OCI-LY7 (cell line): ENCODE results near the gene NDUFC1. TPM values are rescaled to one million over a fixed set of nuclear protein-coding genes. Genes with fewer than 3 reads are reported as not detected.

ENCODE experiments used
- BruUV-seq: library from RNA; stranded (reverse); fragments of 400-500 nt; replicated peaks from 2 replicates; lab custom pipeline; 2021; lab: Mats Ljungman, UMichigan
- CTCF ChIA-PET: fragments of 300-600 bp; sonication (Branson Sonifier 250); formaldehyde crosslinking; loops from one replicate; lab custom pipeline; 2022; ENCODE audit warnings: antibody characterized with exemption; ENCODE audit not compliant: unreplicated experiment; lab: Charles Lee
- POLR2A ChIA-PET: fragments of 300-600 bp; sonication (Branson Sonifier 250); formaldehyde crosslinking; loops from one replicate; lab custom pipeline; 2022; ENCODE audit warnings: antibody characterized with exemption; lab: Charles Lee
- DNase-seq: peaks from one replicate; pipeline ENCODE4 v3.0.0-alpha.2; 2015; ENCODE audit warnings: low spot score
- H2AFZ ChIP-seq: fragments of 200-600 bp; sonication (generic), shearing (Covaris generic); 2 replicates; pipeline ENCODE4 v1.6.1; 2014; ENCODE audit warnings: mild to moderate bottlenecking, antibody characterized with exemption, low read length, moderate library complexity
- H3K27ac ChIP-seq: fragments of 200-600 bp; sonication (generic); 2 replicates; pipeline ENCODE4 v1.5.1; 2014; ENCODE audit warnings: mixed run types, low read depth, mild to moderate bottlenecking, moderate library complexity, low read length, inconsistent platforms; ENCODE audit not compliant: poor library complexity, severe bottlenecking
- H3K36me3 ChIP-seq: fragments of 200-600 bp; sonication (generic); 2 replicates; pipeline ENCODE4 v1.6.1; 2014; ENCODE audit warnings: mild to moderate bottlenecking, antibody characterized with exemption, low read length, moderate library complexity, mixed read lengths; ENCODE audit not compliant: insufficient read depth
- H3K4me1 ChIP-seq: fragments of 200-600 bp; sonication (generic); 2 replicates; pipeline ENCODE4 v1.5.1; 2014; ENCODE audit warnings: mild to moderate bottlenecking, low read length; ENCODE audit not compliant: insufficient read depth, poor library complexity, severe bottlenecking
- H3K4me2 ChIP-seq: fragments of 200-600 bp; sonication (generic); 2 replicates; pipeline ENCODE4 v1.6.1; 2014; ENCODE audit warnings: mild to moderate bottlenecking, low read length
- H3K4me3 ChIP-seq: fragments of 200-600 bp; sonication (generic); 2 replicates; pipeline ENCODE4 v1.5.1; 2014; ENCODE audit warnings: mild to moderate bottlenecking, low read depth, low read length; ENCODE audit not compliant: poor library complexity, severe bottlenecking
- H3K79me2 ChIP-seq: fragments of 200-600 bp; sonication (generic); 2 replicates; pipeline ENCODE4 v1.6.1; 2016; ENCODE audit warnings: low read depth, mild to moderate bottlenecking, low read length, moderate library complexity, mixed read lengths; ENCODE audit not compliant: insufficient read depth
- H3K9me2 ChIP-seq: fragments of 200-600 bp; sonication (generic); 2 replicates; pipeline ENCODE4 v1.6.1; 2016; ENCODE audit warnings: mild to moderate bottlenecking, low read length, mixed read lengths; ENCODE audit not compliant: insufficient read depth
- H3K9me3 ChIP-seq: fragments of 200-600 bp; sonication (generic); 2 replicates; pipeline ENCODE4 v1.6.1; 2014; ENCODE audit warnings: mild to moderate bottlenecking, mixed run types, low read length, mixed read lengths
- H4K20me1 ChIP-seq: fragments of 200-600 bp; sonication (generic); 2 replicates; pipeline ENCODE4 v1.6.1; 2014; ENCODE audit warnings: mild to moderate bottlenecking, antibody characterized with exemption, low read length, moderate library complexity, mixed read lengths; ENCODE audit not compliant: insufficient read depth
- CTCF ChIP-seq: fragments of 200-600 bp; sonication (generic); conservative IDR thresholded peaks from 2 replicates; pipeline ENCODE4 v1.5.1; 2014; ENCODE audit warnings: mild to moderate bottlenecking, antibody characterized with exemption, low read length, moderate library complexity, mixed read lengths
- EZH2phosphoT487 ChIP-seq: fragments of 200-600 bp; sonication (generic); IDR thresholded peaks from 2 replicates; pipeline ENCODE4 v1.6.1; 2018; ENCODE audit warnings: low read depth, borderline replicate concordance, mild to moderate bottlenecking, mixed run types, antibody characterized with exemption, low read length, moderate library complexity, mixed read lengths
- intact Hi-C: fragments of 100-400 bp; cut with micrococcal nuclease; formaldehyde crosslinking; loops from one replicate; pipeline ENCODE4 v1.10.0; 2022; ENCODE audit not compliant: unreplicated experiment
- total RNA-seq, 2 experiments: library from RNA; depleted of rRNA in 1 of 2; stranded (reverse); fragments of >200 nt in 1 of 2; shearing (Covaris generic) in 1 of 2; gene quantifications; 2 replicates each; pipeline ENCODE4 v1.2.3, GENCODE V29; 2014 to 2022

The NDUFC1 gene
- total RNA-seq, 2 experiments from 2014 or later: 69.2 to 82.6 TPM

GRCh38 chr4:139295206-139295941 is 6.9 kb downstream of the NDUFC1 start:
- ChIA-PET POLR2A (interaction anchor here (0.6 to 3.1 kb wide), 15 partner anchors 9 to 200 kb away, joined by 3 to 15 read pairs (median 6); partner anchors contain the start of gene MGARP), CTCF (interaction anchor here (0.6 to 1.5 kb wide), 10 partner anchors 28 to 1319 kb away, joined by 3 to 11 read pairs (median 4); no protein-coding TSS in a partner anchor)
- Histone ChIP-seq H3K9me2 (no peaks in the 10 kb centered on the region), H3K4me1 (peaks cover 32% of the 10 kb centered on the region), H3K4me3 (peak overlapping the region; percentile 86), H3K36me3 (peaks cover 38% of the 10 kb centered on the region), H3K27ac (peak overlapping the region; percentile 65), H3K4me2 (peak overlapping the region; percentile 76), H3K79me2 (peaks cover 51% of the 10 kb centered on the region), H2AFZ (peak overlapping the region; percentile 89), H3K9me3 (no peaks in the 10 kb centered on the region), H4K20me1 (no peaks in the 10 kb centered on the region)
- peak; percentile 97 for DNase-seq
- intact Hi-C loops: loop anchor here (1.0 to 5.0 kb wide), 6 partner anchors 63 to 265 kb away; partner anchors contain the start of genes ELF2 and SETD7
- BruUV-seq: no TSS peak
- TF ChIP-seq EZH2phosphoT487: no peak
- peak; percentile 95 for TF ChIP-seq CTCF

GRCh38 chr4:139286186-139286698 is 16.0 kb downstream of the NDUFC1 start:
- DNase-seq: no peak
- Histone ChIP-seq H3K4me3 (no peak overlapping the region), H3K9me2 (no peaks in the 10 kb centered on the region), H3K79me2 (no peaks in the 10 kb centered on the region), H2AFZ (no peak overlapping the region), H3K27ac (no peak overlapping the region), H4K20me1 (no peaks in the 10 kb centered on the region), H3K36me3 (peaks cover 34% of the 10 kb centered on the region), H3K4me1 (peaks cover 8% of the 10 kb centered on the region), H3K4me2 (no peak overlapping the region), H3K9me3 (peaks cover 11% of the 10 kb centered on the region; the same call in 1 of the 2 replicates)
- ChIA-PET CTCF (no interaction called here), POLR2A (interaction anchor here (1.1 to 2.4 kb wide), 3 partner anchors 9 to 96 kb away, joined by 3 to 10 read pairs (median 3); no protein-coding TSS in a partner anchor)
- TF ChIP-seq EZH2phosphoT487 (no peak), CTCF (no peak)
- intact Hi-C loops: no loop called here
- no TSS peak for BruUV-seq
